Stimulated activated effector memory CD8-positive, alpha-beta T cell treated with anti-CD3 and anti-CD28 coated beads, Interleukin-12 subunit alpha, Interleukin-12 subunit beta, amount 100 ng/mL, for 72 hours (primary cell): ENCODE data around the gene CLRN2.
A peak's percentile ranks its signal among the peaks of the same experiment; 100 is the strongest.

ENCODE experiments used
- ATAC-seq: fragments of 150-1000 bp; cut with Tn5 transposase; 2 replicates; pipeline ENCODE4 v1.10.0; 2021
- DNase-seq, 2 donors: peaks; one replicate each; pipeline ENCODE4 v3.0.0; 2021 to 2022; ENCODE audit warnings: low spot score in 2 of 2
- H3K27ac Mint-ChIP-seq: one replicate; pipeline ENCODE4 v1.8.0; 2022; ENCODE audit warnings: mild to moderate bottlenecking, mixed read lengths
- H3K36me3 Mint-ChIP-seq: one replicate; pipeline ENCODE4 v1.8.0; 2022; ENCODE audit warnings: mild to moderate bottlenecking, mixed read lengths
- H3K4me1 Mint-ChIP-seq: one replicate; pipeline ENCODE4 v1.8.0; 2022; ENCODE audit warnings: mixed read lengths
- H3K4me3 Mint-ChIP-seq: one replicate; pipeline ENCODE4 v1.8.0; 2022; ENCODE audit warnings: mild to moderate bottlenecking, mixed read lengths
- H3K9me3 Mint-ChIP-seq: one replicate; pipeline ENCODE4 v1.8.0; 2022; ENCODE audit warnings: mixed read lengths

The CLRN2 gene

GRCh38 chr4:17514865-17515264, at the start of gene CLRN2:
TSS of gene CLRN2 (plus strand) at chr4:17515165. CDS start at chr4:17515267, 102 bp downstream.
- Mint-ChIP-seq H3K36me3 (peaks cover 7% of the 10 kb centered on the region), H3K27ac (peak within 1 kb of the TSS; percentile 2), H3K9me3 (no peaks in the 10 kb centered on the region), H3K4me1 (peaks cover 27% of the 10 kb centered on the region), H3K4me3 (no peak within 1 kb of the TSS)
- no peak for ATAC-seq
- DNase-seq = no peak

- Mint-ChIP-seq H3K9me3 (no peaks in the 10 kb centered on the region), H3K4me1 (no peaks in the 10 kb centered on the region), H3K4me3 (no peak overlapping the region), H3K27ac (no peak overlapping the region), H3K36me3 (peaks cover 6% of the 10 kb centered on the region)
- DNase-seq (no peak), ATAC-seq (no peak)
Measured at GRCh38 chr4:17468619-17469221, 46.2 kb upstream of the CLRN2 start.

- Mint-ChIP-seq H3K27ac (no peak overlapping the region), H3K36me3 (peaks cover 6% of the 10 kb centered on the region), H3K4me1 (no peaks in the 10 kb centered on the region), H3K9me3 (no peaks in the 10 kb centered on the region), H3K4me3 (no peak overlapping the region)
- ATAC-seq (no peak), DNase-seq (no peak)
Measured at GRCh38 chr4:17469931-17470674, 44.9 kb upstream of the CLRN2 start.

GRCh38 chr4:17475481-17475880, 39.5 kb upstream of the CLRN2 start:
- H3K9me3 Mint-ChIP-seq = no peaks in the 10 kb centered on the region
- ATAC-seq = no peak
- no peak for DNase-seq
- H3K27ac Mint-ChIP-seq = no peak overlapping the region
- no peak overlapping the region for H3K4me3 Mint-ChIP-seq
- H3K4me1 Mint-ChIP-seq = peaks cover 4% of the 10 kb centered on the region
- H3K36me3 Mint-ChIP-seq = peaks cover 12% of the 10 kb centered on the region

GRCh38 chr4:17476853-17477252, 38.1 kb upstream of the CLRN2 start:
- Mint-ChIP-seq H3K4me1 (peaks cover 4% of the 10 kb centered on the region), H3K9me3 (no peaks in the 10 kb centered on the region)

GRCh38 chr4:17477774-17478472, 37.0 kb upstream of the CLRN2 start:
- ATAC-seq (no peak), DNase-seq (no peak)
- H3K4me1 Mint-ChIP-seq = peaks cover 4% of the 10 kb centered on the region
- H3K27ac Mint-ChIP-seq = no peak overlapping the region
- H3K4me3 Mint-ChIP-seq = no peak overlapping the region
- H3K36me3 Mint-ChIP-seq = peaks cover 6% of the 10 kb centered on the region
- H3K9me3 Mint-ChIP-seq = no peaks in the 10 kb centered on the region

More at GRCh38 chr4:17476853-17477252, 38.1 kb upstream of the CLRN2 start:
- Mint-ChIP-seq H3K36me3 (peaks cover 6% of the 10 kb centered on the region), H3K4me3 (no peak overlapping the region), H3K27ac (no peak overlapping the region)
- no peak for ATAC-seq
- DNase-seq = no peak

- no peak overlapping the region for H3K27ac Mint-ChIP-seq
- no peak overlapping the region for H3K4me3 Mint-ChIP-seq
- ATAC-seq = no peak
- no peak for DNase-seq
- peaks cover 15% of the 10 kb centered on the region for H3K36me3 Mint-ChIP-seq
- H3K9me3 Mint-ChIP-seq = no peaks in the 10 kb centered on the region
- peaks cover 4% of the 10 kb centered on the region for H3K4me1 Mint-ChIP-seq
Measured at GRCh38 chr4:17480210-17480927, 34.6 kb upstream of the CLRN2 start.

GRCh38 chr4:17480955-17481354, 34.0 kb upstream of the CLRN2 start:
- ATAC-seq = no peak
- H3K9me3 Mint-ChIP-seq = no peaks in the 10 kb centered on the region
- DNase-seq = no peak
- peaks cover 4% of the 10 kb centered on the region for H3K4me1 Mint-ChIP-seq
- peaks cover 21% of the 10 kb centered on the region for H3K36me3 Mint-ChIP-seq
- H3K4me3 Mint-ChIP-seq = no peak overlapping the region
- no peak overlapping the region for H3K27ac Mint-ChIP-seq

- H3K9me3 Mint-ChIP-seq = no peaks in the 10 kb centered on the region
- ATAC-seq (no peak), DNase-seq (no peak)
Measured at GRCh38 chr4:17482716-17483115, 32.2 kb upstream of the CLRN2 start.

GRCh38 chr4:17489123-17489522, 25.8 kb upstream of the CLRN2 start:
- Mint-ChIP-seq H3K36me3 (peaks cover 76% of the 10 kb centered on the region), H3K27ac (no peak overlapping the region), H3K4me1 (peaks cover under 1% of the 10 kb centered on the region), H3K4me3 (no peak overlapping the region), H3K9me3 (no peaks in the 10 kb centered on the region)
- no peak for DNase-seq
- no peak for ATAC-seq

More at GRCh38 chr4:17482716-17483115, 32.2 kb upstream of the CLRN2 start:
- Mint-ChIP-seq H3K36me3 (peaks cover 38% of the 10 kb centered on the region), H3K27ac (no peak overlapping the region), H3K4me3 (no peak overlapping the region), H3K4me1 (no peaks in the 10 kb centered on the region)

GRCh38 chr4:17489721-17490120, 25.2 kb upstream of the CLRN2 start:
- no peaks in the 10 kb centered on the region for H3K9me3 Mint-ChIP-seq
- DNase-seq = no peak
- peaks cover 6% of the 10 kb centered on the region for H3K4me1 Mint-ChIP-seq
- H3K36me3 Mint-ChIP-seq = peaks cover 77% of the 10 kb centered on the region
- no peak overlapping the region for H3K4me3 Mint-ChIP-seq
- H3K27ac Mint-ChIP-seq = no peak overlapping the region
- ATAC-seq = no peak

GRCh38 chr4:17490575-17491059, 24.3 kb upstream of the CLRN2 start:
- Mint-ChIP-seq H3K36me3 (peaks cover 77% of the 10 kb centered on the region), H3K9me3 (no peaks in the 10 kb centered on the region), H3K4me1 (peaks cover 6% of the 10 kb centered on the region), H3K27ac (peak overlapping the region; percentile 66), H3K4me3 (no peak overlapping the region)
- DNase-seq = no peak
- ATAC-seq = no peak

- H3K36me3 Mint-ChIP-seq = peaks cover 77% of the 10 kb centered on the region
- H3K27ac Mint-ChIP-seq = peak overlapping the region; percentile 66
Measured at GRCh38 chr4:17491196-17491595, 23.8 kb upstream of the CLRN2 start.

GRCh38 chr4:17492058-17492741, 22.8 kb upstream of the CLRN2 start:
- Mint-ChIP-seq H3K4me1 (peaks cover 6% of the 10 kb centered on the region), H3K9me3 (no peaks in the 10 kb centered on the region), H3K4me3 (no peak overlapping the region), H3K36me3 (peaks cover 77% of the 10 kb centered on the region), H3K27ac (peak overlapping the region; percentile 26)
- no peak for DNase-seq
- ATAC-seq = no peak

More at GRCh38 chr4:17491196-17491595, 23.8 kb upstream of the CLRN2 start:
- no peaks in the 10 kb centered on the region for H3K9me3 Mint-ChIP-seq
- H3K4me1 Mint-ChIP-seq = peaks cover 6% of the 10 kb centered on the region
- no peak overlapping the region for H3K4me3 Mint-ChIP-seq
- DNase-seq (no peak), ATAC-seq (no peak)
